Smooth muscle cell (in vitro differentiated cells): Measurements from ENCODE around the gene CDH26. TPM values are rescaled to one million over a fixed set of nuclear protein-coding genes. Genes with fewer than 3 reads are reported as not detected.

Experiments
- DNase-seq: peaks from one replicate; lab custom pipeline; 2025; ENCODE audit not compliant: unreplicated experiment; lab: John Stamatoyannopoulos, UW
- H2AFZ ChIP-seq: fragments of 200-600 bp; sonication (generic); 2 replicates; pipeline ENCODE4 v1.6.0; 2016; ENCODE audit warnings: antibody characterized with exemption, low read depth, mild to moderate bottlenecking
- H3F3A ChIP-seq: fragments of 200-600 bp; sonication (generic); 2 replicates; pipeline ENCODE4 v1.6.0; 2017; ENCODE audit warnings: antibody characterized with exemption, low read depth
- H3K27ac ChIP-seq: fragments of 200-600 bp; sonication (generic); 2 replicates; pipeline ENCODE4 v1.5.1; 2016; ENCODE audit warnings: low read depth, mild to moderate bottlenecking
- H3K27me3 ChIP-seq: fragments of 200-600 bp; sonication (generic); 2 replicates; pipeline ENCODE4 v1.6.1; 2016; ENCODE audit warnings: low read depth, mild to moderate bottlenecking
- H3K36me3 ChIP-seq: fragments of 200-600 bp; sonication (generic); 2 replicates; pipeline ENCODE4 v1.5.1; 2016; ENCODE audit warnings: low read depth
- H3K4me1 ChIP-seq: fragments of 200-600 bp; sonication (generic); 2 replicates; pipeline ENCODE4 v1.5.1; 2016; ENCODE audit warnings: low read depth
- H3K4me2 ChIP-seq: fragments of 200-600 bp; sonication (generic); 2 replicates; pipeline ENCODE4 v1.6.0; 2016; ENCODE audit warnings: mild to moderate bottlenecking
- H3K4me3 ChIP-seq: fragments of 200-600 bp; sonication (generic); 2 replicates; pipeline ENCODE4 v1.5.1; 2016; ENCODE audit warnings: mild to moderate bottlenecking
- H3K79me2 ChIP-seq: fragments of 200-600 bp; sonication (generic); 2 replicates; pipeline ENCODE4 v1.6.0; 2016; ENCODE audit warnings: low read depth, mild to moderate bottlenecking
- H3K9ac ChIP-seq: fragments of 200-600 bp; sonication (generic); 2 replicates; pipeline ENCODE4 v1.6.0; 2016; ENCODE audit warnings: low read depth
- H3K9me3 ChIP-seq: fragments of 200-600 bp; sonication (generic); replicated peaks from 2 replicates; pipeline ENCODE4 v1.5.1; 2016; ENCODE audit warnings: low read depth
- H4K20me1 ChIP-seq: fragments of 200-600 bp; sonication (generic); 2 replicates; pipeline ENCODE4 v1.6.0; 2016; ENCODE audit warnings: low read depth
- CTCF ChIP-seq: fragments of 200-600 bp; sonication (generic); IDR thresholded peaks from 2 replicates; pipeline ENCODE4 v1.5.1; 2017; ENCODE audit warnings: borderline replicate concordance, mild to moderate bottlenecking, antibody characterized with exemption; ENCODE audit not compliant: insufficient read depth, poor library complexity, severe bottlenecking
- WGBS: methylation state at CpG from one replicate; pipeline ENCODE4 v1.1.7; 2016; ENCODE audit warnings: low lambda C conversion rate; 5-methylcytosine and 5-hydroxymethylcytosine counted together
- polyA plus RNA-seq: library from polyadenylated mRNA; unstranded; fragments of >200 nt; fragmentation: Nextera tagmentation; extraction: Ambion mirVana; gene quantifications from 2 replicates; pipeline ENCODE4 v1.2.1, GENCODE V29; 2016
- total RNA-seq: library from RNA; depleted of rRNA; stranded (reverse); fragments of >200 nt; gene quantifications from 2 replicates; pipeline ENCODE4 v1.2.3, GENCODE V29; 2014

The CDH26 gene
- total and polyA plus RNA-seq, 2 experiments from 2014 or later: 0.18 to 1.2 TPM

- H3K36me3 ChIP-seq: no peaks in the 10 kb centered on the region
- 66% methylated on average over 2 of the region's 2 CpGs for whole genome bisulfite sequencing
- H3K79me2 ChIP-seq: peaks cover 8% of the 10 kb centered on the region
- DNase-seq: no peak
- peaks cover 13% of the 10 kb centered on the region for H3K4me1 ChIP-seq
- H4K20me1 ChIP-seq: no peaks in the 10 kb centered on the region
- no peak overlapping the region for H2AFZ ChIP-seq
- H3K27me3 ChIP-seq: no peaks in the 10 kb centered on the region
- H3F3A ChIP-seq: no peaks in the 10 kb centered on the region
- H3K9ac ChIP-seq: no peak overlapping the region
- no peak for TF ChIP-seq CTCF
- no peaks in the 10 kb centered on the region for H3K9me3 ChIP-seq
- no peak overlapping the region for H3K4me2 ChIP-seq
- no peak overlapping the region for H3K4me3 ChIP-seq
- H3K27ac ChIP-seq: no peak overlapping the region
Measured at GRCh38 chr20:59945731-59946130, 12.5 kb upstream of the CDH26 start.

- peaks cover 5% of the 10 kb centered on the region for H3K4me1 ChIP-seq
Measured at GRCh38 chr20:59947376-59947775, 10.8 kb upstream of the CDH26 start.

GRCh38 chr20:59948212-59948611 is 10.0 kb upstream of the CDH26 start:
- no peaks in the 10 kb centered on the region for H3K36me3 ChIP-seq
- H3K9me3 ChIP-seq: no peaks in the 10 kb centered on the region
- H2AFZ ChIP-seq: no peak overlapping the region
- no peaks in the 10 kb centered on the region for H4K20me1 ChIP-seq
- DNase-seq: no peak
- H3K79me2 ChIP-seq: no peaks in the 10 kb centered on the region
- H3F3A ChIP-seq: no peaks in the 10 kb centered on the region
- no peak overlapping the region for H3K4me3 ChIP-seq
- peaks cover 5% of the 10 kb centered on the region for H3K4me1 ChIP-seq
- no peaks in the 10 kb centered on the region for H3K27me3 ChIP-seq
- no peak overlapping the region for H3K9ac ChIP-seq
- 92% methylated on average over 1 of the region's 1 CpG for WGBS
- H3K4me2 ChIP-seq: no peak overlapping the region
- TF ChIP-seq CTCF: no peak
- H3K27ac ChIP-seq: no peak overlapping the region

More at GRCh38 chr20:59947376-59947775, 10.8 kb upstream of the CDH26 start:
- H3K9me3 ChIP-seq: no peaks in the 10 kb centered on the region
- DNase-seq: no peak
- no peak overlapping the region for H3K27ac ChIP-seq
- H3F3A ChIP-seq: no peaks in the 10 kb centered on the region
- H3K27me3 ChIP-seq: no peaks in the 10 kb centered on the region
- no peak overlapping the region for H3K9ac ChIP-seq
- no peak for TF ChIP-seq CTCF
- no peaks in the 10 kb centered on the region for H3K36me3 ChIP-seq
- WGBS: 97% methylated on average over 8 of the region's 8 CpGs
- no peak overlapping the region for H3K4me2 ChIP-seq
- H3K79me2 ChIP-seq: no peaks in the 10 kb centered on the region
- H2AFZ ChIP-seq: no peak overlapping the region
- no peaks in the 10 kb centered on the region for H4K20me1 ChIP-seq
- H3K4me3 ChIP-seq: no peak overlapping the region
